Type B pancreatic cell (in vitro differentiated cells): ENCODE measurements around the gene CTSW. TPM values are rescaled to one million over a fixed set of nuclear protein-coding genes. Genes with fewer than 3 reads are reported as not detected.

Experiments used
- DNase-seq: peaks from one replicate; pipeline ENCODE4 v3.0.0; 2021; ENCODE audit warnings: mixed read lengths; ENCODE audit not compliant: unreplicated experiment; ENCODE audit errors: extremely low spot score
- H3K27ac Mint-ChIP-seq: 2 replicates; pipeline ENCODE4 v1.8.0; 2021; ENCODE audit warnings: mild to moderate bottlenecking, mixed read lengths
- H3K27me3 Mint-ChIP-seq: 2 replicates; pipeline ENCODE4 v1.8.0; 2021; ENCODE audit warnings: mixed read lengths
- H3K36me3 Mint-ChIP-seq: 2 replicates; pipeline ENCODE4 v1.8.0; 2021; ENCODE audit warnings: mixed read lengths
- H3K4me1 Mint-ChIP-seq: one replicate; pipeline ENCODE4 v1.8.0; 2021; ENCODE audit warnings: mixed read lengths; ENCODE audit not compliant: unreplicated experiment
- H3K4me3 Mint-ChIP-seq: 2 replicates; pipeline ENCODE4 v1.8.0; 2021; ENCODE audit warnings: mild to moderate bottlenecking, mixed read lengths
- H3K9me3 Mint-ChIP-seq: 2 replicates; pipeline ENCODE4 v1.8.0; 2021; ENCODE audit warnings: mixed read lengths
- total RNA-seq: library from RNA; stranded (reverse); gene quantifications from 2 replicates; pipeline ENCODE4 v1.2.1, GENCODE V29; 2021; ENCODE audit warnings: low replicate concordance
- TF ChIP-seq, protein P1 (sequence below): fragments of 200-600 bp; sonication (generic); conservative IDR thresholded peaks from 2 replicates; pipeline ENCODE4 v1.5.0; 2021; ENCODE audit warnings: antibody characterized with exemption, mild to moderate bottlenecking

The CTSW gene
- total RNA-seq, 1 donor from 2014 or later, result not detected

DNA sequence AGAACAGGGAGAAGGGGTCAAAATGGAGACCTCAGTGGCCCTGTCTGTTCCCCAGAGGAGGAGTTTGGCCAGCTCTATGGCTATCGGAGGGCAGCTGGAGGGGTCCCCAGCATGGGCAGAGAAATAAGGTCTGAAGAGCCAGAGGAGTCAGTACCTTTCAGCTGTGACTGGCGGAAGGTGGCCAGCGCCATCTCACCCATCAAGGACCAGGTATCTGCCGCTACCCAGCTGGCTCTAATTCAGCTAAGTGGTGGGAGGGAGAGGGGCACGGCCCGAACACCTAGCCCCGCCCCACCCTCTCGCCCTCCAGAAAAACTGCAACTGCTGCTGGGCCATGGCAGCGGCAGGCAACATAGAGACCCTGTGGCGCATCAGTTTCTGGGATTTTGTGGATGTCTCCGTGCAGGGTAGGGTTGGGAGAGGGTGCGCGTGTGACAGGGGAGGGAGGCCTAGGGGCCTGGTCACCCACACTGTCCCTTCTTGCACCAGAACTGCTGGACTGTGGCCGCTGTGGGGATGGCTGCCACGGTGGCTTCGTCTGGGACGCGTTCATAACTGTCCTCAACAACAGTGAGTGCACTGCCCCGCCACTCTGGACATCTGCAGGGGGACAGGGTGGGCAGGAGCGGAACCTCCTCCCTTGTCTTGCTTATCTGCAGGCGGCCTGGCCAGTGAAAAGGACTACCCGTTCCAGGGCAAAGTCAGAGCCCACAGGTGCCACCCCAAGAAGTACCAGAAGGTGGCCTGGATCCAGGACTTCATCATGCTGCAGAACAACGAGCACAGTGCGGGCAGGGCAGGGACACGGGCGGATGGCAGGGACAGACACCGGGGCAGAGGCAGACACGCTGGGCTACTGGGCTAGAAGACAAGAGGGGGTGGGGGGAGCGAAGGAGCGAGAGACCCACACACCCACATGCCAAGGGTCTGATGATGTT lies 2.8 kb downstream of the CTSW start:
- TF ChIP-seq, protein P1, sequence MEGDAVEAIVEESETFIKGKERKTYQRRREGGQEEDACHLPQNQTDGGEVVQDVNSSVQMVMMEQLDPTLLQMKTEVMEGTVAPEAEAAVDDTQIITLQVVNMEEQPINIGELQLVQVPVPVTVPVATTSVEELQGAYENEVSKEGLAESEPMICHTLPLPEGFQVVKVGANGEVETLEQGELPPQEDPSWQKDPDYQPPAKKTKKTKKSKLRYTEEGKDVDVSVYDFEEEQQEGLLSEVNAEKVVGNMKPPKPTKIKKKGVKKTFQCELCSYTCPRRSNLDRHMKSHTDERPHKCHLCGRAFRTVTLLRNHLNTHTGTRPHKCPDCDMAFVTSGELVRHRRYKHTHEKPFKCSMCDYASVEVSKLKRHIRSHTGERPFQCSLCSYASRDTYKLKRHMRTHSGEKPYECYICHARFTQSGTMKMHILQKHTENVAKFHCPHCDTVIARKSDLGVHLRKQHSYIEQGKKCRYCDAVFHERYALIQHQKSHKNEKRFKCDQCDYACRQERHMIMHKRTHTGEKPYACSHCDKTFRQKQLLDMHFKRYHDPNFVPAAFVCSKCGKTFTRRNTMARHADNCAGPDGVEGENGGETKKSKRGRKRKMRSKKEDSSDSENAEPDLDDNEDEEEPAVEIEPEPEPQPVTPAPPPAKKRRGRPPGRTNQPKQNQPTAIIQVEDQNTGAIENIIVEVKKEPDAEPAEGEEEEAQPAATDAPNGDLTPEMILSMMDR, result no peak
- H3K9me3 Mint-ChIP-seq, result no peaks in the 10 kb centered on the region
- no peak overlapping the region for H3K4me3 Mint-ChIP-seq
- H3K36me3 Mint-ChIP-seq, result peaks cover 5% of the 10 kb centered on the region
- peaks cover 13% of the 10 kb centered on the region for H3K4me1 Mint-ChIP-seq
- no peaks in the 10 kb centered on the region for H3K27me3 Mint-ChIP-seq
- no peak for DNase-seq
- peak overlapping the region; percentile 53 for H3K27ac Mint-ChIP-seq

DNA sequence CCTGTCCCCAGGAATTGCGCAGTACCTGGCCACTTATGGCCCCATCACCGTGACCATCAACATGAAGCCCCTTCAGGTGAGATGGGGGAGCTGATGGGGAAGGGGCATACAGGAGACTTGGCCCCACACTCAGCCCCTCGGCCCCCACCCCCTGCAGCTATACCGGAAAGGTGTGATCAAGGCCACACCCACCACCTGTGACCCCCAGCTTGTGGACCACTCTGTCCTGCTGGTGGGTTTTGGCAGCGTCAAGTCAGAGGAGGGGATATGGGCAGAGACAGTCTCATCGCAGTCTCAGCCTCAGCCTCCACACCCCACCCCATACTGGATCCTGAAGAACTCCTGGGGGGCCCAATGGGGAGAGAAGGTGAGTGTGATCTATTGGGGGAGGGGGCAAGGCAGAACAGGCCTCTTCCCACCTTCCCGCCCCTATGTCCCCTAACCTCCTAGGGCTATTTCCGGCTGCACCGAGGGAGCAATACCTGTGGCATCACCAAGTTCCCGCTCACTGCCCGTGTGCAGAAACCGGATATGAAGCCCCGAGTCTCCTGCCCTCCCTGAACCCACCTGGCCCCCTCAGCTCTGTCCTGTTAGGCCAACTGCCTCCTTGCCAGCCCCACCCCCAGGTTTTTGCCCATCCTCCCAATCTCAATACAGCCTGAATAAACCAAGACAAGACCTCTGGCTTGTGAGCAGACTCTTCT lies 3.6 kb downstream of the CTSW start:
- no peaks in the 10 kb centered on the region for H3K27me3 Mint-ChIP-seq
- no peaks in the 10 kb centered on the region for H3K9me3 Mint-ChIP-seq
- no peak overlapping the region for H3K4me3 Mint-ChIP-seq
- TF ChIP-seq, protein P1, result no peak
- H3K27ac Mint-ChIP-seq, result no peak overlapping the region
- H3K4me1 Mint-ChIP-seq, result peaks cover 13% of the 10 kb centered on the region
- DNase-seq, result no peak
- peaks cover 5% of the 10 kb centered on the region for H3K36me3 Mint-ChIP-seq

DNA sequence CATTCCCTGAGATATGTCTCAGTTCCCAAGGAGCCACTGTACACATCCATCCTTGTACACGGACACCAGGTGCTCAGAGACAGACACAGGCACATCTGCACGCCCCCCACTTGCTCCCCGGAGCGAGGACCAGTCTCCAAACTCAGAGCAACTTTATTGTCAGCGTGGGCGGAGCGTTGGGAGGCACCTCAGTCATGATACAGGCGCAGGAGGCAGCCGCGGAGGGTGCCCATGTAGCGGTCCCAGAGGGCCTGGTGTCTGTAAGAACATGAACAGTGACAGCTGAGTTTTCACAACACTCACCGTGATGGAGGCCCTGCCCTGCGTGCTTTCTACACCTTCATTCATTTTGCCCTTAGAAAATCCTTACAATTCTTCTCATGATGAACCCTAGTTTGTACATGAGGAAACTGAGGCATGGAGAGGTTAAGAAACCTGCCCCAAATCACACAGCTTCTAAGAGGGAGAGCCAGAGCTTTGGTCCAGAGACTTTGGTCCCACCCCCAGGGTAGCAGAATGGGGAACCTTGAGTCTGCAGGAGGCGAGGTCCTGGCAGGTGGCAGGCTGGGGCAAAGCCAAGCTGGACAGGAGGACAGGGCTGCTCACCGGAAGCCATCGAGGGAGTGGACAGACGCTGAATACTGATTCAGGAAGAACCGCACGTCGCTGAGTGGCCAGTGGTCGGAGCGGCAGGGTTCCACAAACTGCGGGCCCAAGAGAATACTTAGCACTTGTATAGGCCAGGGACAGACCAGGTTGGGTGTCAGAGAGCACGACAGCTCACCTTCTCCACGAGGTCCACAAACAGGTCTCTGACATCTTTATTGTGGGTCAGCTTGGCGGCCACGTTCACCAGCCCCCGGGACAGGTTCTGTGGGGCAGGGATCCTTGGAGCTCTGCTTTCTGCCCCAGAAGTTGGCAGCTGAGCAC lies 4.4 kb downstream of the CTSW start:
- TF ChIP-seq, protein P1, result no peak
- no peak for DNase-seq
- Mint-ChIP-seq H3K4me1 (peaks cover 17% of the 10 kb centered on the region), H3K27me3 (no peaks in the 10 kb centered on the region), H3K36me3 (peaks cover 5% of the 10 kb centered on the region), H3K27ac (peak overlapping the region; percentile 43), H3K9me3 (no peaks in the 10 kb centered on the region), H3K4me3 (peak overlapping the region; percentile 79)

DNA sequence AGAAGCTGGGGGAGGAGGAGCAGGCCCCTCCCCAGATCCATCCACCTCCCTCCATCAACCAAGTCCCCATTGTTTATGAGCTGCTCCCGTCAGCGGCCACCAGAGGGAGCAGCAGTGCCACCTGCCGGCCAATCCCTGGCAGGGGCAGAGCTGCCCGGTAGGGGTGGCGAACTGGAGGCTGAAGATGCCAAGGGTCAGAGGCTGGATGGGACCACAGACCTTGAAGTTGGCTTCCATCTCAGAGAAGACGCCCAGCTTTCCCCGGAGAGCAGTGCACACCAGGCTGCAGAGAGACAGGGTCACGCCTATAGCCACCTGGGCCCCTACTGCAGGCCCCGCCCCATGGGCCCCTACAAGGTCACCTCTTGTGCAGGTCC lies 5.1 kb downstream of the CTSW start:
- no peaks in the 10 kb centered on the region for H3K9me3 Mint-ChIP-seq
- H3K27ac Mint-ChIP-seq, result peak overlapping the region; percentile 43
- H3K4me1 Mint-ChIP-seq, result peaks cover 23% of the 10 kb centered on the region
- peaks cover 5% of the 10 kb centered on the region for H3K36me3 Mint-ChIP-seq
- peaks cover 2% of the 10 kb centered on the region for H3K27me3 Mint-ChIP-seq
- TF ChIP-seq, protein P1, result peak; percentile 99
- no peak for DNase-seq
- H3K4me3 Mint-ChIP-seq, result peak overlapping the region; percentile 79

DNA sequence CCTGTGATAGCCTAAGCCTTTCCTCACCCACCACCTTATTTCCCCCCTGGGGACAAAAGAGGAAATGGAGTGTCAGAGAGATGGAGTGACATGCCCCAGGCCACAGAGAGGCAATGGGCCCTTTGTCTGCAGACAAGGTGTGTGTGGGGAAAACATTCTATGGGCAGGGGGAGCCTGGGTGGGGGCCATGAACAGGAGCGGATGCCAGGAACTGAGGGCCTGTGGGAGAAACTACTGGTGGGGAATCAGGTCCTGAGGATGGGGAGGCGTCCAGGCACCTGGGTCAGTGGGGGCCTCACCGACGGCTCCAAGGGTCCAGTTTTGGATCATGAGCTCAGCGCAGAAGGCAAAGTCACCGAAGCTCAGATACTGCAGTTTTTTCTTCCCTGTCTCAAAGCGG lies 5.6 kb downstream of the CTSW start:
- H3K27ac Mint-ChIP-seq, result no peak overlapping the region
- H3K27me3 Mint-ChIP-seq, result peaks cover 7% of the 10 kb centered on the region
- TF ChIP-seq, protein P1, result no peak
- no peaks in the 10 kb centered on the region for H3K9me3 Mint-ChIP-seq
- DNase-seq, result no peak
- H3K4me3 Mint-ChIP-seq, result peak overlapping the region; percentile 20
- H3K36me3 Mint-ChIP-seq, result peaks cover 5% of the 10 kb centered on the region
- peaks cover 28% of the 10 kb centered on the region for H3K4me1 Mint-ChIP-seq
